Trophoblast cell (in vitro differentiated cells and primary cell): ENCODE data around the gene ZNF605.

ENCODE experiments used
- DNase-seq, 2 donors: peaks; one replicate each; pipeline ENCODE4 v3.0.0-alpha.2; 2016
- H2AFZ ChIP-seq: 2 replicates; pipeline ENCODE4 v1.6.1; 2013; ENCODE audit warnings: low read length, moderate library complexity, mild to moderate bottlenecking; ENCODE audit not compliant: insufficient read depth, poor library complexity
- H2AK5ac ChIP-seq: 2 replicates; pipeline ENCODE4 v1.6.1; 2013; ENCODE audit warnings: mild to moderate bottlenecking, low read length
- H2BK120ac ChIP-seq: 2 replicates; pipeline ENCODE4 v1.6.1; 2013; ENCODE audit warnings: low read length, mild to moderate bottlenecking, moderate library complexity; ENCODE audit not compliant: insufficient read depth, poor library complexity
- H2BK12ac ChIP-seq: 2 replicates; pipeline ENCODE4 v1.6.1; 2013; ENCODE audit warnings: mild to moderate bottlenecking, low read length, moderate library complexity
- H2BK5ac ChIP-seq: 2 replicates; pipeline ENCODE4 v1.6.1; 2013; ENCODE audit warnings: low read length, low read depth, moderate library complexity, mild to moderate bottlenecking; ENCODE audit not compliant: poor library complexity
- H3K14ac ChIP-seq: 2 replicates; pipeline ENCODE4 v1.6.1; 2013; ENCODE audit warnings: mild to moderate bottlenecking, low read length
- H3K18ac ChIP-seq: 2 replicates; pipeline ENCODE4 v1.6.1; 2013; ENCODE audit warnings: mild to moderate bottlenecking, low read length
- H3K23ac ChIP-seq: 2 replicates; pipeline ENCODE4 v1.6.1; 2013; ENCODE audit warnings: low read length
- H3K27ac ChIP-seq: 2 replicates; pipeline ENCODE4 v1.5.1; 2013; ENCODE audit warnings: low read depth, mild to moderate bottlenecking, inconsistent platforms, low read length, moderate library complexity
- H3K27me3 ChIP-seq: 2 replicates; pipeline ENCODE4 v1.6.1; 2013; ENCODE audit warnings: inconsistent platforms, mild to moderate bottlenecking, low read length, moderate library complexity; ENCODE audit not compliant: insufficient read depth
- H3K36me3 ChIP-seq, 2 experiments: 1 replicate in 1 of 2; 2 replicates in 1 of 2; pipeline ENCODE4 v1.6.1; 2013; ENCODE audit warnings: low read length in 2 of 2, mild to moderate bottlenecking in 2 of 2, moderate library complexity in 1 of 2; ENCODE audit not compliant: insufficient read depth in 2 of 2, control insufficient read depth in 1 of 2
- H3K4ac ChIP-seq: 2 replicates; pipeline ENCODE4 v1.6.1; 2013; ENCODE audit warnings: low read depth, mild to moderate bottlenecking, low read length, moderate library complexity
- H3K4me1 ChIP-seq, 2 experiments: 1 replicate in 1 of 2; 2 replicates in 1 of 2; pipeline ENCODE4 v1.6.1; 2013; ENCODE audit warnings: low read length in 2 of 2, mild to moderate bottlenecking in 2 of 2, moderate library complexity in 1 of 2; ENCODE audit not compliant: insufficient read depth in 2 of 2, control insufficient read depth in 1 of 2
- H3K4me2 ChIP-seq: 2 replicates; pipeline ENCODE4 v1.6.1; 2013; ENCODE audit warnings: inconsistent platforms, mild to moderate bottlenecking, low read length, moderate library complexity
- H3K4me3 ChIP-seq: 2 replicates; pipeline ENCODE4 v1.5.1; 2013; ENCODE audit warnings: mild to moderate bottlenecking, low read depth, low read length, inconsistent platforms
- H3K79me1 ChIP-seq: one replicate; pipeline ENCODE4 v1.6.1; 2013; ENCODE audit warnings: low read length
- H3K79me2 ChIP-seq: 2 replicates; pipeline ENCODE4 v1.6.1; 2013; ENCODE audit warnings: low read length, mild to moderate bottlenecking; ENCODE audit not compliant: control insufficient read depth, insufficient read depth, poor library complexity
- H3K9ac ChIP-seq: 2 replicates; pipeline ENCODE4 v1.6.1; 2013; ENCODE audit warnings: mild to moderate bottlenecking, low read length
- H3K9me3 ChIP-seq: 2 replicates; pipeline ENCODE4 v1.6.1; 2013; ENCODE audit warnings: low read depth, mild to moderate bottlenecking, control low read depth, inconsistent platforms, low read length; ENCODE audit not compliant: insufficient read depth
- H4K12ac ChIP-seq: 2 replicates; pipeline ENCODE4 v1.6.1; 2013; ENCODE audit warnings: low read depth, mild to moderate bottlenecking, low read length, moderate library complexity
- H4K8ac ChIP-seq: 2 replicates; pipeline ENCODE4 v1.6.1; 2013; ENCODE audit warnings: low read depth, mild to moderate bottlenecking, low read length, moderate library complexity
- H4K91ac ChIP-seq: one replicate; pipeline ENCODE4 v1.6.1; 2013; ENCODE audit warnings: low read depth, mild to moderate bottlenecking, low read length, moderate library complexity
- WGBS: extraction: QIAGEN DNeasy Blood & Tissue Kit; methylation state at CpG from one replicate; pipeline ENCODE4 v1.1.7; 2013; ENCODE audit warnings: missing lambda C conversion rate; ENCODE audit not compliant: insufficient read length, insufficient coverage; ENCODE audit errors: extremely low coverage; 5-methylcytosine and 5-hydroxymethylcytosine counted together

ZNF605 gene

DNA sequence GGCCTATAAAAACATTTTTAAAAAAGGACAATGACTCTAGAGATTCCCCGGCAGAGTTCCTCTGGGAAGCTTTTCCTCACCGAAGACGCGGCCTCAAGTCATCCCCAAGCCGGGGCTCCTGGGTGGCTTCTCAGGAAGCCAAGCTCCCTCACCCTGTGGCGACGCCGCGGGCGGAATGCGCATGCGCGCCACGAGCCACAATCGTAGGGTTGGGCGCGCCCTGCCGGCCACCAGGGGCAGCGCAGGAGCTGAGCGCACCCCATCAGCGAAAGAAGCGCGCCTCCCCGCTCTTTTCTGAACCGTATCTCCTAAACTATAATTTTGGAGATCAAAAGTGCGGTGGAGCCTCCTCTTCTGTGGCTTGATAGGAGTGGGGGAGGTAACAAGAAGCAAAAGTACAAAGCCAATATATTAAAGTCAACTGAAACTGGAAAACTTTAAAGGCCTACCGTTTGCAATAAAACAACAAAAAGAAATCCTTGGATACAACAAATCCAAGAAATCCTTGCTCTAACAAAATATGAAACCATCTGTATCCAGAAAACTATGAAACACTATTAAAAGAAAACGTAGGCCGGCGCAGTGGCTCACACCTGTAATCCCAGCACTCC, 51.3 kb downstream of the ZNF605 start:
- no peak overlapping the region for H2BK12ac ChIP-seq
- H3K9me3 ChIP-seq, result peaks cover 4% of the 10 kb centered on the region
- no peak overlapping the region for H3K27ac ChIP-seq
- H3K4me2 ChIP-seq, result peak overlapping the region; percentile 57
- no peaks in the 10 kb centered on the region for H3K79me2 ChIP-seq
- H3K4me1 ChIP-seq, result peaks cover 7 to 8% of the 10 kb centered on the region in 2 experiments
- no peak overlapping the region for H4K91ac ChIP-seq
- no peak overlapping the region for H3K4me3 ChIP-seq
- no peak overlapping the region for H2AK5ac ChIP-seq
- H3K9ac ChIP-seq, result no peak overlapping the region
- H2BK120ac ChIP-seq, result no peak overlapping the region
- H3K23ac ChIP-seq, result no peak overlapping the region
- H3K27me3 ChIP-seq, result no peaks in the 10 kb centered on the region
- no peak overlapping the region for H2BK5ac ChIP-seq
- no peak overlapping the region for H4K8ac ChIP-seq
- peaks cover 3% of the 10 kb centered on the region for H3K79me1 ChIP-seq
- DNase-seq, result peak; percentile 68 to 70
- no peaks in the 10 kb centered on the region for H3K36me3 ChIP-seq
- H3K18ac ChIP-seq, result no peak overlapping the region
- no peak overlapping the region for H4K12ac ChIP-seq
- H2AFZ ChIP-seq, result no peak overlapping the region
- no peak overlapping the region for H3K14ac ChIP-seq
- H3K4ac ChIP-seq, result no peak overlapping the region
- no CpG with 5 or more reads among the region's 30 CpGs for WGBS

DNA sequence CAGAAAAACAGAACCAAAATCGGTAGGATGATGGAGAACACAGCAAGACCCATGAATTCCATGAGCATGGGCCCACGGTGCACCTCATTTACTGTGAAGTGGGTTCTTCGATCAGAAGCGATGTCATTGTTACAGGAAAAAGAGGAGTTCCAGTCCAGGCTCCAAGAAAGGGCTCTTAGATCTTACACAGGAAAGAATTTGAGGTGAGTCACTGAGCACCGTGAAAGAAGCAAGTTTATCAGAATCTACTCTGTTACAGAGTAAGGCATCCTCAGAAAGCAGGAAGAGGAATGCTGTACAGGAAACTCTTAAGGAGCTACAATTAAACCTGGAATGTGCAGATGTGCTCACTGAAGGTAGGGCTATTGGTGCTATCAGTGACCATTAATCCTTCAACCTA, 57.1 kb downstream of the ZNF605 start:
- Histone ChIP-seq H3K18ac (no peak overlapping the region), H3K4me1 (peaks cover 0 to 6% of the 10 kb centered on the region in 2 experiments), H3K79me2 (no peaks in the 10 kb centered on the region), H2BK5ac (no peak overlapping the region), H3K79me1 (no peaks in the 10 kb centered on the region), H3K4me2 (no peak overlapping the region), H2BK12ac (no peak overlapping the region), H4K91ac (no peak overlapping the region), H3K9me3 (no peaks in the 10 kb centered on the region), H3K4ac (no peak overlapping the region), H3K23ac (no peak overlapping the region), H3K27me3 (no peaks in the 10 kb centered on the region), H3K27ac (no peak overlapping the region), H4K8ac (no peak overlapping the region), H3K4me3 (no peak overlapping the region), H2BK120ac (no peak overlapping the region), H4K12ac (no peak overlapping the region), H2AK5ac (no peak overlapping the region), H3K36me3 (no peaks in the 10 kb centered on the region), H3K9ac (no peak overlapping the region), H2AFZ (no peak overlapping the region), H3K14ac (no peak overlapping the region)
- DNase-seq, result peak in 1 of 2 donors; percentile 13
- WGBS, result no CpG with 5 or more reads among the region's 5 CpGs

DNA sequence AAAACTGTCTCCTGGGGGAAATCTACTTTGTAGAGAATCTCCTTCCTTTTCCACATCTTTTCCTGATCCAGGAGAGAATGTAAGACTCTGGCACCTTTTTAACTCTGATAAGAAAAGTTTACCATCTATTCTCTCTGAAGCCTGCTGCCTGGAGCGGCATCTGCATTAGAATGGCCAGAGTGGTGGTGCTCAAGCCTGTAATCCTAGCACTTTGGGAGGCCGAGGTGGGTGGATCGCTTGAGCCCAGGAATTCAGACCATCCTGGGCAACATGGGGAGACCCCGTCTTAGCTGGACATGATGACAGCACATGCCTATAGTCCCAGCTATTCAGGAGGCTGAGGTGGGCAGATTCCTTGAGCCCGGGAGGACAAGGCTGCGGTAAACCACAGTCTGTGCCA, 67.3 kb downstream of the ZNF605 start:
- Histone ChIP-seq H2BK5ac (no peak overlapping the region), H3K14ac (no peak overlapping the region), H3K79me1 (peaks cover 8% of the 10 kb centered on the region), H3K4ac (no peak overlapping the region), H3K23ac (no peak overlapping the region), H3K27ac (no peak overlapping the region), H4K12ac (no peak overlapping the region), H3K4me3 (no peak overlapping the region), H3K27me3 (no peaks in the 10 kb centered on the region), H2BK12ac (no peak overlapping the region), H2AFZ (no peak overlapping the region), H3K4me2 (no peak overlapping the region), H2BK120ac (no peak overlapping the region), H2AK5ac (no peak overlapping the region), H3K79me2 (peaks cover 9% of the 10 kb centered on the region), H3K9me3 (peaks cover 4% of the 10 kb centered on the region), H3K4me1 (peaks cover 0 to 3% of the 10 kb centered on the region in 2 experiments), H3K18ac (no peak overlapping the region), H4K91ac (no peak overlapping the region), H4K8ac (no peak overlapping the region), H3K9ac (no peak overlapping the region), H3K36me3 (peaks cover 3 to 5% of the 10 kb centered on the region in 2 experiments)
- DNase-seq, result no peak
- no CpG with 5 or more reads among the region's 6 CpGs for WGBS

DNA sequence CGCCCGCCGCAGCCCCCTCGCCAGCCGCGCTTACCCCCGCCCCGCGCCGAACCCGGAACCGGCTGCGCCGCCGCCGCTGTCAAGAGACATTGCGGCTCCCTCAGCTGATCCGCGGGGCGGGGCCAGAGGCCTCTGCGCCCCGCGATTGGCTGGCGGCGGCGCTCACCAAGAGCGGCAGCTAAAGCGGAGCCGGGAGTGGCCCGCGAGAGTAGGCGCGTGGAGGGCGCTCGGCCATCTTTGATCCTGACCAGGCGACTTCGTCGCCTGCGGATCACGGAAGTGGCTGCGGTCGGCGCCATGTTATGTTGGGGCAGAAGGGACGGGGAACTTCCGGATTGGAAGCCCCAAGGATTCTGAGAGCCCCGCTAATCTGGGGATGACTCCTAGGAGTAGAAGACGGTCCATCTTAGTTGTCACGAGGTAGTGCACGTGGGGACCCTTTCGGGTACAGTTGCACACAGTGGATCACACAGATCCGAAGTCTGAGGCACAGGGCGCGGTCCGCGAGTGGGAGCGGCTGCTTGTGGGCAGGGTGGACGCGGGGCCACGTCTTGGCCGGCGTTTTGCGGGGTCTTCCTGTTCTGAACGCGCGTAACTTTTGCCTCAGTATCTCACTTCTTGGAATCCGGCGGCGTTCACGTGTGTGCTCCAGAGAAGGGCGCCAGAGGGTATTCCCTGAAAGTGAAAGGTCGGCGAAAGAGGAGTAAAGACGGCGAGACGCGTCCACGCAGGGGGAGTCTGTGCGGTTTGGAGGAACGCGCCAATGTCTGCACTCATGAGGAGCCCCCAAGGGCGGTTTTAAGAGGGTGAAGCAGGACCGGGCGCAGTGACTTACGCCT, 68.4 kb downstream of the ZNF605 start, which contains the start of gene CHFR:
Gene CHFR (minus strand): TSS at position 93 of the 839 bp plus-strand sequence. CDS start 277 bp downstream, outside the sequence.
- Histone ChIP-seq H3K79me1 (peaks cover 8% of the 10 kb centered on the region), H4K8ac (peak within 1 kb of the TSS; percentile 100)
- no CpG with 5 or more reads among the region's 84 CpGs for WGBS

More for the DNA sequence above, 68.4 kb downstream of the ZNF605 start, which contains the start of gene CHFR:
- Histone ChIP-seq H3K9ac (peak within 1 kb of the TSS; percentile 92), H2BK12ac (no peak within 1 kb of the TSS), H4K12ac (peak within 1 kb of the TSS; percentile 100), H3K27ac (peak within 1 kb of the TSS; percentile 92), H3K4me2 (peak within 1 kb of the TSS; percentile 87), H2AFZ (peak within 1 kb of the TSS; percentile 99), H3K9me3 (peaks cover 4% of the 10 kb centered on the region), H3K4me1 (peaks cover 0 to 3% of the 10 kb centered on the region in 2 experiments), H3K4me3 (peak within 1 kb of the TSS; percentile 95), H3K27me3 (no peaks in the 10 kb centered on the region), H3K14ac (peak within 1 kb of the TSS; percentile 99), H2AK5ac (peak within 1 kb of the TSS; percentile 89), H4K91ac (peak within 1 kb of the TSS; percentile 98), H3K79me2 (peaks cover 9% of the 10 kb centered on the region), H3K23ac (no peak within 1 kb of the TSS), H2BK5ac (peak within 1 kb of the TSS; percentile 94), H2BK120ac (peak within 1 kb of the TSS; percentile 70), H3K36me3 (peaks cover 10 to 13% of the 10 kb centered on the region in 2 experiments), H3K4ac (peak within 1 kb of the TSS; percentile 97), H3K18ac (peak within 1 kb of the TSS; percentile 98)
- peak; percentile 99 for DNase-seq
